Spleen (tissue), 7 donors: Measurements from ENCODE around the gene PARD6A.

Experiments used
- POLR2A ChIP-seq, 3 donors: fragments of 450-650 bp; IDR thresholded peaks; one replicate each; pipeline ENCODE4 v1.5.1; 2017; ENCODE audit warnings: antibody characterized with exemption in 3 of 3, mild to moderate bottlenecking in 1 of 3
- POLR2AphosphoS5 ChIP-seq, 3 donors: sonication (generic); formaldehyde crosslinking; IDR thresholded peaks; one replicate each; pipeline ENCODE4 v1.5.1; 2017; ENCODE audit warnings: antibody characterized with exemption in 3 of 3
- TF ChIP-seq, protein P1 (sequence below), 11 experiments: fragments of 200-600 bp in 7 of 11; fragments of 450-650 bp in 4 of 11; sonication (generic) in 4 of 11; IDR thresholded peaks in 8 of 11; conservative IDR thresholded peaks in 3 of 11; 1 replicate in 7 of 11; 2 replicates in 4 of 11; pipeline versions ENCODE4 v1.4.0 to v1.8.0; 2016 to 2021; ENCODE audit warnings: antibody characterized with exemption in 11 of 11, inconsistent platforms in 4 of 11, mild to moderate bottlenecking in 1 of 11
- donor health status: DM: no; HTN: no; CAD: no; lungs with moderate emphysema.
- donor health status: DM: no; HTN: no; CAD: no.
- donor health status: DM: no; HTN: no; CAD: no.

DNA sequence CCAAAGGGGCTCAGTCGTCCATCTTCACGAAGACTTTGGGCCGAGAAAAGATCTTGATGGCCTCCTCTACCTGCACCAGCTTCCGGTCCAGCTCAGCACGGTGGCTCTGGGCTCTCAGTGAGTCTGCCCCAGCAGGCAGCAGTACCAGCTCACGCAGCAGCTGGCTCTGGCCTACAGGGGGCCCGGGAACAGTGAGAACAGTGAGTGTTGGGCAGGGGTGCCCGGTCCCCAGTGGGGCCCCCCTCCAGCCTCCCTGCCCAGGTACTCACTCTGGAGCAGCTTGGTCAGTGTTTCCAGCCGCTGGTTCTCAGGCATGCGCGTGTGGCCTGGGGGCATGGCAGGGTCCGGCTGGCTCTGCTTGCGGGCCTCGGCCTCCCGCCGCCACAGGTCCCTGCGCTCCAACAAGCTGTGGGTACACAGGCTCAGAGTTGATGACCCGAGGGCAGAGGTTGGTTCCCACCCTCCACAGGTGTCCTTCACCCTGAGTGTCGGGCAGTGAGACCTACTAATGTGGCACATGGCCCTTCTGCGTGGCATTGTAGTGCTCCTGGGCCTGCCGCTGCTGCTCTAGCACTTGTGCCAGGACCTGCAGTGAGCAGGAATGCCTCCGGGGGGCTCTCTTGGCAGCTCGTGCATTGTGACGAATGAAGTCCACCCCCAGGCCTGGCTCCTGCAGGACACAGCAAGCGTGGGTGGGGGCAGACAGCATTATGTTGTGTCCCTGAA lies 2.6 kb downstream of the PARD6A start:
- TF ChIP-seq POLR2AphosphoS5 (IDR thresholded peaks at IDR 0.05) = no peak
- TF ChIP-seq, protein P1, sequence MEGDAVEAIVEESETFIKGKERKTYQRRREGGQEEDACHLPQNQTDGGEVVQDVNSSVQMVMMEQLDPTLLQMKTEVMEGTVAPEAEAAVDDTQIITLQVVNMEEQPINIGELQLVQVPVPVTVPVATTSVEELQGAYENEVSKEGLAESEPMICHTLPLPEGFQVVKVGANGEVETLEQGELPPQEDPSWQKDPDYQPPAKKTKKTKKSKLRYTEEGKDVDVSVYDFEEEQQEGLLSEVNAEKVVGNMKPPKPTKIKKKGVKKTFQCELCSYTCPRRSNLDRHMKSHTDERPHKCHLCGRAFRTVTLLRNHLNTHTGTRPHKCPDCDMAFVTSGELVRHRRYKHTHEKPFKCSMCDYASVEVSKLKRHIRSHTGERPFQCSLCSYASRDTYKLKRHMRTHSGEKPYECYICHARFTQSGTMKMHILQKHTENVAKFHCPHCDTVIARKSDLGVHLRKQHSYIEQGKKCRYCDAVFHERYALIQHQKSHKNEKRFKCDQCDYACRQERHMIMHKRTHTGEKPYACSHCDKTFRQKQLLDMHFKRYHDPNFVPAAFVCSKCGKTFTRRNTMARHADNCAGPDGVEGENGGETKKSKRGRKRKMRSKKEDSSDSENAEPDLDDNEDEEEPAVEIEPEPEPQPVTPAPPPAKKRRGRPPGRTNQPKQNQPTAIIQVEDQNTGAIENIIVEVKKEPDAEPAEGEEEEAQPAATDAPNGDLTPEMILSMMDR (IDR thresholded peaks at IDR 0.05 in 8 of 11, conservative IDR thresholded peaks at IDR 0.05 in 3 of 11) = peak in 1 of 11 experiments; percentile 26
- no peak for TF ChIP-seq POLR2A (IDR thresholded peaks at IDR 0.05)
